Lower leg skin (tissue), 3 donors: Measurements from ENCODE around the gene DOK6.

Source experiments
- CTCF ChIP-seq, 3 donors: fragments of 450-650 bp; IDR thresholded peaks; one replicate each; pipeline ENCODE4 v1.5.1; 2016; ENCODE audit warnings: antibody characterized with exemption in 3 of 3, mild to moderate bottlenecking in 3 of 3, moderate library complexity in 2 of 3
- POLR2A ChIP-seq, 2 donors: fragments of 450-650 bp; IDR thresholded peaks; one replicate each; pipeline ENCODE4 v1.6.1; 2016 to 2017; ENCODE audit warnings: antibody characterized with exemption in 2 of 2, mild to moderate bottlenecking in 1 of 2, moderate library complexity in 1 of 2

DNA sequence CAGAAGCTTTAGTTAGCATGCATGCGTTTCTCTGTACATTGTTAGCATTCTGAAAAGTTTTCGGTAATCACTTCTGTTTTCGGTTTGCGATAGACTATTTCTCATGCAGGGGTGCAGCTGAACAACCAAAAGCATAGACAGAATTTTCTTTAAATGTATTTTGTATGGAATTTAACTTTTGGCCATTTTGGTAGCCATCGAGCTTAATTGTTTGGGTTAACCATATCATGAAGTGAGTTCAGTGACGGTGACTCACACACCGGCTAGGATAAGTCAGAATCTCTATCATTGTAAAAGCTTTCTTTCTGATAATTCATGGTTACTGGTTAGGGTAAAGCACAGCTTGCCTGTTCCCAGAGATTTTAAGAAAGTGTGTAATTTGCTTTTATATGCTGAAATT, 439.8 kb downstream of the DOK6 start:
- TF ChIP-seq CTCF (IDR thresholded peaks at IDR 0.05) (no peak), POLR2A (IDR thresholded peaks at IDR 0.05) (no peak)
